HG02610 (cell line): Measurements from ENCODE around the gene PLCB4.

Source experiments
- ATAC-seq: cut with Tn5 transposase; IDR thresholded peaks from one replicate; pipeline ENCODE4 v1.9.1; 2021; ENCODE audit warnings: mild to moderate bottlenecking, moderate library complexity; ENCODE audit not compliant: unreplicated experiment

PLCB4 gene

DNA sequence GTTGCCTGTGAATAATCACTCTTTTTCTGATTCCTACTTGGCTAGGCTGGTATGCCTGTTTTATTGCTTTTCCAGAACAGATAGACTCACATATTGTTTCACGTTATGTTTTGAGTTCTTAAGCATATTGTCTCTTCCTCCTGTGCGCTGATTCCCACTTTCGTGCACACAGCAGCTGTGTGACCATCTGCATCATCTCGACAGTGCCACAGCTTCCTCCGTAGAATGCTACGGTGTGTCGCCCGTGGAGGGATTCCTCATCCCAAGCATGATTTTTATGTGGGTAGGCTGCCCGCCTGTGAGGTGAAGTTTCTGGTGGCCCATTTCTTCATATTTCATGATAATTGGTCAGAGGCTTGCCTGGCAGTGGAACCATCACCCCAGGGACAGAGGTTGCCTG, 31.8 kb downstream of the PLCB4 start:
- no peak for ATAC-seq

DNA sequence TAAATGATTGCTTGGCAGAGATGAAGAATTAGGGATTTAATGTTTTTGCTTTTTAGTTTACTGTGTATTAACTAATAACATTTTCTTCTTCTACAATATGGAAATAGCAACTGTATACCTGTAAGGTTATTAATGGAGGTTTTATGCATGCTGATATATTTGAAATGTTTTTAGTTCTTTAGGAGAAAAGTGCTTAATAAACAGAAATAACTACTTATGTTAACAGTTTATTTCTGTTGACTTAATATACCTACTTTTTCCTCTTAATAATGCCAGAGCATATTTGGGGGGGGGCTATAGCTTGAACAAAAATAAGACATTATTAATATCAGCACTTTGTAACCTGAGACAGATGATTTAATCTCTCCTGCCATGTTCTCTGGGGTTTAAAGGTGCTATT, 33.6 kb downstream of the PLCB4 start:
- ATAC-seq, result no peak

GRCh38 chr20:9103955-9104354, 35.1 kb downstream of the PLCB4 start:
- ATAC-seq, result no peak

DNA sequence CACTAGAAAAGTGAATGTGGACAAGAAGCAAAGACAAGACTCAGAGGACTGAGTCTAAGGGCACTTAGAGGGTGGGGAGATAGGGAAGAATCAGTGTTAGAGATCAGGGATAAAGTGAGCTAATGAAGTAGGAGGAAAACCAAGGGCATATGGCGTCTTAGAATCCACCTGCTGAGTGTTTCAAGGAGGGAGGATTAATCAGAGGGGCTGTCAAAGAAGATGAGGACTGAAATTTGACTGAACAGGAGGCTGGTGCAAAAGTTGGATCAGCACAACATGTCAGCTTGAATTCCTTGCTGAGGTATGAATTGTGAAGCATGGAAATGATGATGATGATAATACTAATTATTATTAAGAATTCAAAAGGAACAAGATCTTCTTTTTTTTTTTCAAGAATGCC, 39.4 kb downstream of the PLCB4 start:
- ATAC-seq, result no peak

DNA sequence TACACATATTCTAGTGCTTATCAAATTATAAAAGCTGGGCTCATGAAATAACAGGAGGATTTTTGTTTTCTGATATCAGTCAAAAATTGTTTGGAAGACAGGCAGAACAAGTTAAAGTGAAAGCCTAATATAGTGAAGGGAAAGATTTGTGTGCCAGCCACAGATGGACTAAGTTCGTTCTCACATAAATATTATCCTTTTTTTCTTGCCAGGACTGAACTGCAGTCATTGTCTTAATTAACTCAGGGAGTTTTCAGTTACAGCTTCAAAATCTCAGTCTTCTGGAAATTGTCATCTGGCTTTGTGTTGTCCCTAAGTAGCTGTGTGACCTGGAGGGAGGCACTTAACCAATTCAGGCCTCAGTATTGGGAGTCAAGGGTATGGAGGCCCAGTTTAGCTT, 40.7 kb downstream of the PLCB4 start:
- no peak for ATAC-seq

DNA sequence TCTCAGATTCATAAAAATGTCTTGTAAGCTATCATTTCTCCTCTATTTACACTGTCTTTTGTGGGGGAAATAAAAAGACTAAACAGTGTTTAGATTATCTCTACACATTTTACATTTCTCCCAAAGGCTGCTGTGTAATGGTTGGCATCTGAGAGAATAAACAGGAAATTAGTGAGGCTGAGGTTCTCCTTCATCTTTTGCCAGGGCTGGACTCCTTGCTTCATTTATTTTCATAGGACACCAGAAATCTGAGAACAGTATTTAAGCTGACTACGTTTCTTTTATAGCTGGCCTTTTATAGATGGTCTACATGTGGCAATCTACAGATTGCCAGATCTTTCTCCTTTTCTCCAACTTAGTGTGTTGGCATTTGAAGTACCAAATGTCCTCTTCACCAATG, 41.5 kb downstream of the PLCB4 start:
- ATAC-seq, result no peak

DNA sequence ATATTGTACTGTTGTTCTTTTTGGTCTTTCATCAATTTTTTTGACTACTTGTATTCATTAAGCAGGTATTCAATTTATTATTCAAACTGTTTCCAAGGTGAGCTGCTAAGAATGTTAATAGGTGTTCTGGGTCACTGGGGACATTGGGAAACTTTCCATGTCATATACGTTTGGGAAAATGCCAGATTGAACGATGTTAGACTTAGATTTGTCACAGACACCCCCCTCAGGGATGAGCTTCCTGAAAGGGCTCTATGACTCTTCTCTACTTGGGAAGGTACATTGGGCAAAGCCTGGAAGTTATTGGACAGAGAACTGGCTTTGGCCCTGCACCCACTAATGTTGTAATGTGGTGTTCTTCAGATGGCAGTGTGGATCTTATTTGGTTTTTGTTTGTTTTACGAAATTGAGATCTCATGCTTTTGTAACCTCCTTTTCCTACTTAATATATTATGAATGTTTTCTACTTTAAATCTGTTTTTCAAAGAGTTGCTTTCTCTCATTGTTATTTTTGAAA, 42.1 kb downstream of the PLCB4 start:
- ATAC-seq, result no peak

- no peak for ATAC-seq
Observed at GRCh38 chr20:9112541-9113515, 43.9 kb downstream of the PLCB4 start.

- ATAC-seq, result no peak
Observed at GRCh38 chr20:9114709-9115108, 45.8 kb downstream of the PLCB4 start.

DNA sequence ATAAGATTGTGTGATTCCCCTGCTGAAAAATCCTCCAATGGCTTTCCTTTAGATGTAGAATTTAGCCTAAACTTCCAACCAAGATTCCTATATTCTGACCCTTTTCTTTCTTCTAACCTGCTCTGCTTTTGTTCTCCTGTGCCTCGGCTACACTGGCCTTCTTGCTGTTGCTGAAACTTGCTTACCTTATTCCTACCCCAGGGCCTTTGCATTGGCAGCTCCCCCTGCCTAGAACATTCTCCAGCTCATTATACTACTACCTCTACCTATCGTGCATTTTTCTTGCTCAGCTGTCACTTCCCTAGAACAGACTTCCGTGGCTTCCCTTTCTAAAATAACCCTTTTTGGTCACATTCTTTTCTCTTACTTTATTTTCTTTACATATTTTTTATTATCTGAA, 48.7 kb downstream of the PLCB4 start:
- ATAC-seq, result no peak

DNA sequence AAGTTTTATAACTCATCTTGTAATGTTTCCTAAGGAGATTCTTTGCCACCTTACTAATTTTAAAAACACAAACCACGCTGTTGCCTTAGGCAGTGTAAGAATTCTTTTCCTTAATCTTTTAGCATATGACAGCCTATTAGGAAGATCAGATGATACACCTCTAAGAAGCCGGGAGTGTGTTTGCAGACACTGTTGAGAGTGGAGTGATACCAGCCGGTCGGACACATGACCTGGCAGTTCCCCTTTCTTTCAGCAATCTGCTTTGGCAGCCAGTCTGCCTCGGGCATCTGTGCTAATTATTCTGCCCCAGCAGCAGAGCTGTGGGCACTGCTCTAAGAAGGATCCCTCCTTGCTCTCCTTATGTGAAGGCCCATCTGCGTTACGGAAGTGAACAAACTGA, 50.9 kb downstream of the PLCB4 start:
- ATAC-seq, result no peak

- ATAC-seq, result no peak
Observed at GRCh38 chr20:9121211-9121610, 52.3 kb downstream of the PLCB4 start.

- ATAC-seq, result no peak
Observed at GRCh38 chr20:9122571-9122970, 53.7 kb downstream of the PLCB4 start.

DNA sequence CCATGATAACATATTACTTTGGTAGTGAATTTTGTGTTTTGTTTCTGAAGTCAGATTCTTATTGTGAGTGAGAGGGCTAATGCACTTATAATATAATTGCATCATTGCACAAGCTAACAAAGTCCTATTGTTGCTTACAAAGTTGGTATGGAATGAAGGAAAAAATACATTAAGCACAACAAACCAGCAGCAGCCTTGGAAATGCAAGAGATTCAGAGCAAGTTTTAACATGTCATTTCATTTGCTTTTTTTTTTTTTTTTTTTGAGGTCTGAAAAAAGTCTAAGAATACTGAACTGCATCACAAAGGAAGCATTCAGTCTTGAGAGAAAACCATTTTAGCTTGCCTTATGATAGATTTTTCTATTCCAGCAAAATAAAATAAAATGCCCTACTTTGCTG, 57.6 kb downstream of the PLCB4 start:
- no peak for ATAC-seq

- ATAC-seq, result no peak
Observed at GRCh38 chr20:9128568-9128967, 59.7 kb downstream of the PLCB4 start.

- ATAC-seq, result no peak
Observed at GRCh38 chr20:9129756-9130155, 60.9 kb downstream of the PLCB4 start.

DNA sequence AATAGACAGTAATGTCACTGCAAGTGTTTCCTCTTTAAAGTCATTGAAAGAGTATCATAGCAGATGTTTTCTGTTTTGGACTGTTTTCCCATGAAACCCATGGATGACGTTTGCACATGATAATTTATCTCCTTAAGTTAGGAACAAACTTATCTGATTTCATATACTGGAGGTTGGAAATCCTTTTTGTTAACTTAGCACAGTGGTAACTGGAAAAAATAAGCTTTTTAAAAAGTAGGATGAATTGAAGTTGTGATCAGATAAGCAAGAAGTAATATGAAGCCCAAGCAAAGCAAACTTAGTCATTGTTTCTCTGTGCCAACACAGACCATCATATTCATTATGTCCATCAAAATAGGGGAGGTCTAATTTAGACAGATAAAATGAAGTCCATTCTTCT, 61.6 kb downstream of the PLCB4 start:
- no peak for ATAC-seq

DNA sequence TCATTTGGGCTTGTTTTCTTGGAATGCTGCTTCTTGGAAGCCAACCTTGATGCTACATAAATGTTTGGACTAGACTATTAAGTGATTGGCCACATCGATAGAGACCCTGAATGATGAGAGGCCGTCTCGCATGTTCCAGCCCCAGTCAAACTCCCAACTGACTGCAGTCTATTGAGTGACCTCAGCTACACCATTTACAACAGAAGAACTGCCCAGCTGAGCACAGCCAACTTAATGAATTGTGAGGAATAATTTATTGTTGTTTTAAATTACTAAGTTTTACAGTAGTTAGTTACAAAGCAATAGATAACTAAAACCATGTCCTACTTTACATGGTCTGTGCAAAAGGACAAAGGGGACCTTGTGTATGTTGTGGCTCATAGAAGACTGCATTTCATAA, 63.0 kb downstream of the PLCB4 start:
- ATAC-seq, result no peak

DNA sequence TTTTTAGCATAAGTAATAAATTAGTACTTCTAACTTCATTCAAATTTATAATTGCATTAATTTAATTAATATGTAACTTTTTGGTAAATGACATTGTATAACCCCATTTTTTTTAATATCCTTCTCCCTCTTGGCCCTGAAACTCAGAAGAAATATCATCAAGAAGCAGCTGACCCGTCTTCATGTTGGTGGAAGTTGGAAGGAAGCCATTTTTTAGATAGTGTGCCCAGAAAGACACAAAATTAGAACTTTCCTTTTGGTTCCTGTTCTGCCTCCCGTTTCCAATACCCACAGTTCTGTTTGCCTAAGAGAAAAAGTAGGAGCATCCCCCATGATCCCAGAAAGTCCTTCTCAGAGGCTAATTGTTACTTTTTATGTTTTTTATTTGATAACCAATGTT, 65.5 kb downstream of the PLCB4 start:
- ATAC-seq, result no peak

DNA sequence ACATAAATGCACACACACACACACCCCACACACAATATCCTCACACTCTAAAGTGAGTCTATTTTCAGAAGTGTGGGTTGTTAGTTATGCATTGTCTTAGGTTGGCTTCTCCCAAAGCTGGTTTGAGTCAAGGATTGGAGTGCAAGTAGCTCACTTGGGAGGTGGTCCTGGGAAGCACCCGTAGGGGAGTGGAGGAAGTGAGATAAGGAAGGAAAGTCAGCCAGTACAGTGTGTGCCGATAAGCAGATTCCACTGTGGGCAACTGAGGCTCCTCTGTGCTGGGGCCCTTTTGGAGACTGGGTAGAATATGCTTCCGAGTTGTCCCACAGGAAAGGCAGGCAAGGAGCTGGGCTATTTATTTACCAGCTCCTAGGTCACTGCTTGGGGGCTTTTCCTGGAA, 67.2 kb downstream of the PLCB4 start:
- no peak for ATAC-seq

DNA sequence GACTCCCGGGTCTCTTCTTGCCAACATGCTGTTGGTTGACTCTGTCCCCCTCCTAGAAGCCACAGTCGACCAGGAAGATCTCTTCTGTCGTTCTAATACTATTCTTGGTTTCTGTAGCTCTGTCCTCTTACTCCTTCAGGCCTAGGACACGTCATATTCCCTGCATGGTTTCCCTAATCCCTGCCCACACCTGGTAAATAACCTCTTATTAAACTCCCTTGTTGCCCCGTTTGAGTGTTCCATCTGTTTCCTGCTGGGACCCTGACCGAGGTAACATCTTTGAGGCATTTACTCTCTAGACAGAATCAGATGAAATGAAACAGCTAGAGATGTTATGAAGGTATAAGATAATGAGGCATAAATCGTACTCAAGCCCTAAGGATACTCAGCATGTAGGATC, 68.1 kb downstream of the PLCB4 start:
- ATAC-seq, result no peak

- no peak for ATAC-seq
Observed at GRCh38 chr20:9139106-9139833, 70.4 kb downstream of the PLCB4 start.
